Activated B cell treated with CpG ODN at 0.5 μM for 24 hours (primary cell): ENCODE results near the gene SEPTIN12. TPM values are rescaled to one million over a fixed set of nuclear protein-coding genes. Genes with fewer than 3 reads are reported as not detected.

Experiments used
- ATAC-seq: fragments of 200-7000 bp; cut with Tn5 transposase; one replicate; pipeline ENCODE4 v1.10.0; 2021; ENCODE audit warnings: low read depth, mild to moderate bottlenecking, moderate library complexity
- CTCF ChIA-PET: fragments of 350-600 bp; sonication (Branson Sonifier 250); formaldehyde crosslinking; loops from one replicate; lab custom pipeline; 2021; ENCODE audit warnings: antibody characterized with exemption; lab: Charles Lee
- POLR2A ChIA-PET: fragments of 350-600 bp; sonication (Branson Sonifier 250); formaldehyde crosslinking; loops from one replicate; lab custom pipeline; 2021; ENCODE audit warnings: antibody characterized with exemption; lab: Charles Lee
- DNase-seq: peaks from one replicate; pipeline ENCODE4 v3.0.0; 2022
- H3K27ac Mint-ChIP-seq: one replicate; pipeline ENCODE4 v1.8.0; 2020; ENCODE audit warnings: mixed read lengths
- H3K27me3 Mint-ChIP-seq: one replicate; pipeline ENCODE4 v1.8.0; 2021; ENCODE audit warnings: mixed read lengths
- H3K36me3 Mint-ChIP-seq: one replicate; pipeline ENCODE4 v1.8.0; 2021; ENCODE audit warnings: low read depth, mixed read lengths
- H3K4me1 Mint-ChIP-seq: one replicate; pipeline ENCODE4 v1.8.0; 2021; ENCODE audit warnings: mixed read lengths
- H3K4me3 Mint-ChIP-seq: one replicate; pipeline ENCODE4 v1.8.0; 2020; ENCODE audit warnings: mild to moderate bottlenecking, mixed read lengths
- H3K9me3 Mint-ChIP-seq: one replicate; pipeline ENCODE4 v1.8.0; 2020; ENCODE audit warnings: mixed read lengths
- CTCF ChIP-seq: fragments of 200-600 bp; IDR thresholded peaks from one replicate; pipeline ENCODE4 v1.8.0; 2022; ENCODE audit warnings: antibody characterized with exemption, mild to moderate bottlenecking
- intact Hi-C: fragments of 100-400 bp; cut with micrococcal nuclease; formaldehyde crosslinking; loops from one replicate; pipeline ENCODE4 v1.15.1; 2024
- total RNA-seq: library from RNA; stranded (reverse); gene quantifications from 2 replicates; pipeline ENCODE4 v1.2.3, GENCODE V29; 2022

Gene SEPTIN12
- total RNA-seq, 1 donor from 2014 or later: not detected

GRCh38 chr16:4799171-4799855 is 11.2 kb upstream of the SEPTIN12 start:
- no peak overlapping the region for H3K27ac Mint-ChIP-seq
- H3K4me1 Mint-ChIP-seq: peaks cover 25% of the 10 kb centered on the region
- no peak for DNase-seq
- no peak overlapping the region for H3K4me3 Mint-ChIP-seq
- ATAC-seq: no peak
- peaks cover 4% of the 10 kb centered on the region for H3K36me3 Mint-ChIP-seq
- TF ChIP-seq CTCF: no peak
- intact Hi-C loops: no loop called here
- H3K9me3 Mint-ChIP-seq: no peaks in the 10 kb centered on the region
- CTCF ChIA-PET: no interaction called here
- POLR2A ChIA-PET: no interaction called here
- H3K27me3 Mint-ChIP-seq: no peaks in the 10 kb centered on the region

DNA sequence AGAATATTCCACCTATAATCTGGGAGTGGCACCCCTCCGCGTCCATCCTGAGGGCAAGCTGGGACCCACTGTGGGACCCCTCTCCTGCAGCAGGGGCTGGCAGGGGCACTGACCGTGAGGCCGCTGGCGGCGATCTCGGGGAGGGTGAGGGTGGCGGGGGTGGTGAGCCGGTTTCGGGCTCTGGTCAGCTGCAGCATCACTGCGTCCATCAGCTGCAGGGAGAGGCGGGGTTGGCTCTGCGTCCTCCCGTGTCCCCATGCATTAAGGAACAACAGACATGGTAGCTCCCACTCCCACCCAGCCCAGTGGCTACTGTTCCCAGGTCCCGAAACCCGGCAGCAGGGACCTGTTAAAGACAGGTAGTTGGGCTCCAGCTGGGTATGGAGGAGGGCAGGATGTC is 10.3 kb upstream of the SEPTIN12 start:
- no peaks in the 10 kb centered on the region for H3K36me3 Mint-ChIP-seq
- no peak for DNase-seq
- no peak overlapping the region for H3K27ac Mint-ChIP-seq
- ChIA-PET CTCF (no interaction called here), POLR2A (no interaction called here)
- H3K4me3 Mint-ChIP-seq: no peak overlapping the region
- H3K27me3 Mint-ChIP-seq: no peaks in the 10 kb centered on the region
- no peak for ATAC-seq
- peaks cover 21% of the 10 kb centered on the region for H3K4me1 Mint-ChIP-seq
- TF ChIP-seq CTCF: no peak
- intact Hi-C loops: no loop called here
- no peaks in the 10 kb centered on the region for H3K9me3 Mint-ChIP-seq

DNA sequence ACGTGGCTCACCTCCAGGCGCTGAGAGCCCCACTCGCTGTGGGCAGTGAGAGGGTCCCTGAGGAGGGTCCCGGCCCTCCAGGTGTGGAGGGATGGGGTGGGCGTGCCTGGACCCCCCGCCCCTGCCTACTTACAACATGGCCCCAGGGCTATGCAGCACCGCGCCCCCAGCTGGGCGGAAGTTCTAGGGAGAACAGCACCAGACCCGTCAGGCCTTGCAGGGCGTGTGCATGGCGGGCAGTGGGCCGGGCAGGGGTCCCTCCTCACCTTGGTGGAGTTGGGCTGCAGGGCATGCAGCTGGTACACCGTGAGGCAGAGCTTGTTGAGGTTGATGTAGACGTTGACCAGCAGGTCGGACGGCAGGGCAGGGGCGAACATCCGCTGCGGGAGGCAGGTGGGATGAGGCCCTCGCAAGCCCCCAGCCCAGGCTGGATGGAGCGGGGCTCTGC is 9.7 kb upstream of the SEPTIN12 start:
- peaks cover 17% of the 10 kb centered on the region for H3K4me1 Mint-ChIP-seq
- ATAC-seq (no peak), DNase-seq (no peak)
- H3K9me3 Mint-ChIP-seq: no peaks in the 10 kb centered on the region
- H3K4me3 Mint-ChIP-seq: no peak overlapping the region
- intact Hi-C loops: no loop called here
- no peak overlapping the region for H3K27ac Mint-ChIP-seq
- TF ChIP-seq CTCF: no peak
- ChIA-PET CTCF (no interaction called here), POLR2A (no interaction called here)
- H3K27me3 Mint-ChIP-seq: no peaks in the 10 kb centered on the region
- no peaks in the 10 kb centered on the region for H3K36me3 Mint-ChIP-seq

DNA sequence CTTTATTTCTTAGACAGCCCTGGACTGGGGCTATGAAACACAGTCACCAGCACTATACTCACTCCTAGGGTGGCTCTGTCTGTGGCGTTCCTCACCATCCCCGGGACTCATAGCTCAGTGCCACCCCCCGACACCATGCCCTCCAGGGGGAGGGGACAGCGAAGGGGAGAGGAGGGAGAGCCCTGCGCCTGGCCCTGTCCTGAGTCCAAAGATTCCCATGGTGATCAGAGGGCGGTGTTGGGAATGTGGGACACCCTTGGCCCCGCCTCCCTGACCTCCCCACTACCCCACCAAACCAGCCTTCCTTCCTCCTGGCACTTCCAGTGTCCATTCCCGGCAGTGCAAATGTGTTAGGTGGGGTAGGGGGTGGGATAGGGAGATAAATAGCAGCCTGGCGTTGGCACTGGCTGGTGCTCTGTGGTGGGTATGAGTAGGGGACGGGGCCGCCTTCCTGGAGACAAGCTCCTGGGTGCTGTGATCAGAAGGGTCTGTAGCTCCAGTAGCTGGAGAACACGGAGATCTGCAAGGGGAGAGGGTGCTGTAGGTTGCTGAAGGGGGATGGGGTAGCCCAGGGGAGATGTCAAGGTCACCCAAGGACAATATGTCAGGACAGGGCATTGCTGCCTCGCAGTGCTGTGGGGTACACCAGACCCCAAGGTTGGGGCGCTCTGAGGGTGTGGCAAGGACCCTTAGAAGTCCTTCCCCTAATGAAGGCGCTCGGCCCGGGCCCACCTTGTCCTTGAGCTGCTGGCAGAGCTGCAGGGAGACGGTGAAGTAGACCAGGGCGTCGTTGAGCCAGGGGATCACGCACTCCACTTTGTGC is 9.0 kb upstream of the SEPTIN12 start:
- Mint-ChIP-seq H3K27me3 (no peaks in the 10 kb centered on the region), H3K4me3 (no peak overlapping the region), H3K27ac (no peak overlapping the region), H3K9me3 (no peaks in the 10 kb centered on the region), H3K36me3 (no peaks in the 10 kb centered on the region), H3K4me1 (peaks cover 17% of the 10 kb centered on the region)
- POLR2A ChIA-PET: interaction anchor here (0.6 kb wide), 1 partner anchor 47 kb away, joined by 3 read pairs; no protein-coding TSS in a partner anchor
- intact Hi-C loops: no loop called here
- ATAC-seq (no peak), DNase-seq (no peak)
- no peak for TF ChIP-seq CTCF
- CTCF ChIA-PET: no interaction called here
